ENCODE data around the gene HIVEP2. TPM values are rescaled to one million over a fixed set of nuclear protein-coding genes. Genes with fewer than 3 reads are reported as not detected.

Gene HIVEP2
- total RNA-seq, 1 experiment from 2014 or later = 1.8 TPM

DNA sequence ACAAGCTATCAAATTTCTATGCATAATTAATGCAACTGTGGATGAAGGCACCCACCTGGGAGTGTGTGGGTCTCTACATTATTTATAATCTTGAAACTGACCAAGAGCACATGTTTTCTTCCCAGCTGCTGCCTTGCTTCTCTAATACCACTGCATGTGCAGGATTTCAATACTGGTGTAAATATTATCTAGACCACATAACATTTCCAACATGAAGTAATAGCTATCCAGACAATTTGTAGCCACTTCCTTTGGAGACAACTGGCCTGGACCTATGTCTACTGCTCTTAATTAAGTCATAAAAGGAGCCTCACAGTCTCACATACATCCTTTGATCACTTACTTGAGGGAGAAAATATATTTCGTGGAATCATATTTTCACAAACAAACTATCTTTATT is 180.7 kb downstream of the HIVEP2 start:
- no peak for DNase-seq (ENCODE audit: low spot score)
- in situ Hi-C loops (cut with HindIII; ENCODE audit: low sequenced_read_pairs) = no loop called here

DNA sequence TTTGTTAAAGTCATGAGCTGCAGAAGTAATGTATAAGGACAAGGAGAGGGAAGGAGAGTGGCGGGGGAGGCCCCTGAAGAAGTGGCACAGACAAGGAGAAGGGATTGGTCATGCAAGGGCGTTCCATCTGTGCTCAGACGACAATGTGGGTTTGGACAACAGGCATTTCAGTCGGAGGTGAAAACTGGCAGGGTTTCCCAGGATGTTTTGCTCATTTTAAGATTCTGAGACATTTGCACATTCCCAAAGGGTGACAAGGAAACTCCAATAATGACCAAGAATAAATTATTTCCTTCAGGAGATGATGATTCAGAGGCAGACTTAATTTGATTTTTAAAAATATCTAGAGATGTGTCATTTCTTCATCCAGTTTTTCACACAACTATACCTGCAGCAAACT is 181.8 kb downstream of the HIVEP2 start:
- no peak for DNase-seq (ENCODE audit: low spot score)
- in situ Hi-C loops (cut with HindIII; ENCODE audit: low sequenced_read_pairs) = no loop called here

DNA sequence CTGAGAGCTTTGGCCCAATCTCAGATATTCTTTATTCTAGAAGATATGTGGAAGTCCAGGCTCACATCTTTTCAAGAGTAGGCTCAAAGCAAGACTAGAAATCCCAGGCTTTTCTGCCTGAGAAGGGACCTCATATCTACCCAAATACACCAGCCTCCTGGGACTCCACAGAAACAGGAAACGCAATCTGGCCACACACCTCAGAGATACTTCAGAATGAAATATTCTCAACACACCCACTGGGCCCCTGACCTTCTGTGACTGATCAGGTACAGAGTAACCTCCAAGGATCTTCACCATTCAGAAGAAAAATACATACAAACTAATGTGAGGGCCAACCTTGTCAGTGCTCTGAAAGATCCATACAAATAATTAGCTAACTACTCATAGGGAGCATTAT is 183.2 kb downstream of the HIVEP2 start:
- no peak for DNase-seq (ENCODE audit: low spot score)

DNA sequence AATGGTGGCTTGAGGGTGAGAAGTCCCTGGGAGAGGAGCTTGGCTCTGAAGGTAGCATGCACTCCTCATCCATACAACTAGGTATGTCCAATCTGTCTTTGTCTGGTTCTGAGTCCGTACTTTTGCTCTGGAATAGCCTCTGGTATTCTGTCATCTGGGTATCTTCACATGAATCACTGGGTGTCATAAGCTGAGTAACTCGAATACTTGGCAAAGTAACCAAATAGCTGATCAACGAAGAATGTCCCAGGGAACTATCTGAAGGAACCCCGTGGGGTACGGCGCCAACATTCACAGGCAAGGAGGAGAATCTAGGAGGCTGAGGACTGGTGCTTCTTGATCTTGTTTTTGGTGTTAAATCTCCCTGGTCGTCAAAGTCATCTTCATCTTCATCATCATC is 184.8 kb downstream of the HIVEP2 start:
- no peak for DNase-seq (ENCODE audit: low spot score)
- in situ Hi-C loops (cut with HindIII; ENCODE audit: low sequenced_read_pairs) = no loop called here

More for the DNA sequence above, 183.2 kb downstream of the HIVEP2 start:
- in situ Hi-C loops (cut with HindIII; ENCODE audit: low sequenced_read_pairs) = no loop called here

DNA sequence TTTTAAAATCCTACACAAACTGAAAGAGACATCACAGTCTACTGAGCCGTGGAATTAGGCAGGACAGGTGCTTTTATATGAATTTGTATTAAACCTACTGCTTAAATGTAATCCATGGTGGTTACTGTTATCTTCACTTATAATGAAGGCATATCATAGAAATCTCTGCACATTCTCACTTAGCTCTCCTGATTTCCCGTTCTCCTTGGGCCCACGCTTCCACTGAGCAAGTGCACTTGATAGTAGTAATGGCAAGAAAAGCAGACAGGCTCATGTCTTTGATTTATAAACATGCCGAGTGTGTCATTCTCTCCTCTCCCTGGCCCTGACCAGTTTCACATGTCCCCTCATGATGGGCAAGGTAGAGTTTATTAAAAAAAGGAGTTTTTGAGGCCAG is 186.3 kb downstream of the HIVEP2 start:
- no peak for DNase-seq (ENCODE audit: low spot score)
- in situ Hi-C loops (cut with HindIII; ENCODE audit: low sequenced_read_pairs) = no loop called here

DNA sequence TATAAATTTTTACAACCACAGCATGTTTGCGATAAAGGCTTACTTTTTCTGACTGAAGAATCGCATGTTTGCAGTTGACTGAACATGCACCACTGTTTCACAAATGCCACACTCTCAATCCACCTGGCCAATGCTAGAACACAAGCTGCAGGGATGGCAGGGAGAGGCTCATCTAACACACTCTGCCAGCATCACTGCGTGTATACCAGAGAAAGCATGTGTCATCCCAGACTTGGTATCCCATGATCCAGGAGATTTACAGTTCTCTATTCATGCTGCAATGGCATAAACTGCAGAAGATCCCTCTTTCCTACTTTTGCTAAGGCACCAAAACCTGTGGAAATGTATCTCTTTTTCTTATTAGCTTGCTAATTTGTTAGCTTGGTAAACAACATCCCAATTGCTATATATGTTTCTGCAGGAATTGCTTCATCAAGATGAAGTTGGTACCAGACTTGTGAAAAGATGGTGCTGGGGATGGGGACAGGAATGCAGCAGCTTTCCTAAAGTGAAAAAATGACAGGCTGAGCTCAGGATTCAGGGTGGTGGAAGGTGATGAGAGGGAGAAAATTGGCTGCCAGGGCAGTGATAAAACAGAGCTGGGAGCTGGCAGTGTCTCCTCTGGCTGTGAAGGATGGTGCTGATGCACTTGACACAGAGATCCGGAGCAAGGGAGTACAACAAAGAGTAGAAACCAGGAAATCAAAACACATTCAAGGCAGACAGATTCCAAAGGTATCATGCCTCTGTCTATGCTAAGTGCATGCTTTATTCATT is 186.9 kb downstream of the HIVEP2 start:
- DNase-seq (ENCODE audit: low spot score) = peak; percentile 69
- in situ Hi-C loops (cut with HindIII; ENCODE audit: low sequenced_read_pairs) = no loop called here

DNA sequence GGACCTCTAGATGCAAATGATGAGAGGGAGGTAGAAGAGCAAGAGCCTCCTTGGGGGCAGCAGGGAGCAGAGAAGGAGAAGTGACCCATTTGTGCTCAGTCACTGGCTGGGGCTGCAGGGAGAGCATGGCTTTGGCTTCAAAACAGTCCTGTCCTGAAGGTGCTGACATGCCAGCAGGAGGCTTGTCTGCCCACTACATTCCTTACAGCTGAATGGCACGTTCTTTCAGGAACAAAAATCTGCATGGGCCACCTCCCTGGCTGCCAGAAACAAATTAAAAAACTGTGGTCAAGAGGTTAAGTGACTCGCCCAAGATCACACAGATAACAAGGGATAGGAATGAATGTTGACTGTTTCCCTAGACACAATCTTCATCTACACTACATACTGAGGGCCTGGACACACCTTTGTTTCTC is 188.8 kb downstream of the HIVEP2 start:
- in situ Hi-C loops (cut with HindIII; ENCODE audit: low sequenced_read_pairs) = no loop called here
- no peak for DNase-seq (ENCODE audit: low spot score)

DNA sequence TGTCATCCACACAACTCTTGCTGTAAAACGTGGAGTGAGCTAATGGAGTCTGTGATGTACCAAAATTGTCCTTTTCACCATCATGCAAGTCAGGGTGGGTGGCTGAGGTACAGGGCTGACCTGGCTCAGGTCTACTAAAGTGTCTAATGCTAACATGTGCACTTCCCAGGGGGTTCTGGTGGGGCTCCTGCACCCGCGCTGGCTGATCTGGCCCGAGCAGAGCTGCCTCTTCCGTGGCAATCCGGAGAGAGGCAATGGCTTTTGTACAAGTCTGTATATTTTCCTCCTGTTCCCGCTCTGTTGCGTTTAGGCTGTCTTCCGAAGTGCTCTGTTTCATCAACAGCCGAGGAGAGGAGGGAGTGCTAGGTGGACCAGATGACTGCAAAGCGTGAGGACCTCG is 191.8 kb downstream of the HIVEP2 start:
- DNase-seq (ENCODE audit: low spot score) = no peak
- in situ Hi-C loops (cut with HindIII; ENCODE audit: low sequenced_read_pairs) = no loop called here

DNA sequence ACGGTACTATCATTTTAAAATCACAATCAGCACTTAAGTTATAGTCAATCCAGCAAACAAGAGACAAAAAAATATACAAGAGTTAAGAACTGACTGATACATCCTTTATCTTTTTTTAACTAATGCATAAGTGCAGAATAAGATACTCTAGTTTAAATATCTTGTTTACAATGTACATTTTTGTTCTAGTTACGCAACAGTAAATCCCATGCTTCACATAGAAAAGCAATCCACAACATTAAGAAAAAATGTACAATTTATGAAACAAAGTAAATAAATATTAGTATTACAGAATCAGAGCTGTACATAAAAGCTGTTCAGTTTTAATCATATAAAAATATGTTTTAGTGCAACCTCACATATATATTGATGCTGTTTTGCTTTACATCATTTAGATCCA is 192.6 kb downstream of the HIVEP2 start:
- DNase-seq (ENCODE audit: low spot score) = no peak
- in situ Hi-C loops (cut with HindIII; ENCODE audit: low sequenced_read_pairs) = no loop called here

DNA sequence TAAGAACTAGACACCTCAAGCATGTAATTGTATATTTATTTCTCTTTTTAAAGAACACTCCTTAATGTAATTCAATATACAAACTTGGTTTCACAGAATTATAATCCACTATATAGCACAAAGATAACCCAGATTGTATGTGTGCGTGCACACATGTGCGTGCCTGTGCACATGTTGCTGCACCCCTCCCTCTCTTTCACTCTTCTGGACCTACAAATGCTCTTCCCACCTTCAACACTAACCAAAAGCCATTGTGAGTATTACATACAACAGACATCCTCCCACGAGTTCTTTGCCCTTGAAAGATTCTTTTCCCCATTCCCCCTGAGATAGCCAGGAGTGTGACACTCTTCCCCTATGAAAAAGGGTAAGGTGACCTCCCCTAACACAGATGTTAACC is 193.5 kb downstream of the HIVEP2 start:
- in situ Hi-C loops (cut with HindIII; ENCODE audit: low sequenced_read_pairs) = no loop called here
- DNase-seq (ENCODE audit: low spot score) = no peak

DNA sequence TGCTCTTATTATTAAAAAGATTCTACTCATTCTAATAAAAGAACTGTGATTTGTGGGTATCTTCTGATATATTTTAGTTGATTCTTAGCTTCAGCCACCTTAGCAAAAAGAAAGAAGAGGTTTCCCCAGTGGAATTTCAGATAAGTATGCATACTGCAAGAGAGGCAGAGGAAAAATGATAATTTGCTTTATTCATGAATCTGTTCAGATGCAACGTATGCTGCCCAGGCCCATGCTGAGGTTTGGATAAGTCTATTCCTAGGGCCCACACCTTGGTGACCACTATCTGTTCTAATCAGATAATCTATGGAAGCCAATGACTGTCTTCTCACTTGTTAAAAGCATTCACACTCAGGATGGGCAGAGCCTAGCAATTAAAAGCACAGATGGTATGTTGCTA is 194.0 kb downstream of the HIVEP2 start:
- in situ Hi-C loops (cut with HindIII; ENCODE audit: low sequenced_read_pairs) = no loop called here
- DNase-seq (ENCODE audit: low spot score) = no peak

DNA sequence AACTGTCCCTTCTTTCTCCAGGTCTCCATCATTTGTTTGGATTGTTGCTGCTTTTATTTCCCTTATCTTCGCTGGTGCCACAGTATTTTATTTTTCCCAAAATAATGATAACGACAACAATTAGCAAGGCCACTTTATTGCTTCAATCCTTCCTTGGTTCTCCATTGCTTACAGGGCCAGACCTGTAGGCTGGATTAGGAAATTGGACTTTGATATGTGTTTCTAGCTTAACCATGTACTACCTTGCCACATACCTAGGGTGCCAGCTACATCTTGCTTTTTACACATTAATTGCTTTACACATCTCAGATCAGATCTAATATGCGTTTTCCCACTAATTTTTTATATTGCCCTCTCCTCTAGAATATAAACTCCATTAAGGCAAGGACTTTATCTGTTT is 195.4 kb downstream of the HIVEP2 start:
- in situ Hi-C loops (cut with HindIII; ENCODE audit: low sequenced_read_pairs) = no loop called here
- DNase-seq (ENCODE audit: low spot score) = no peak

DNA sequence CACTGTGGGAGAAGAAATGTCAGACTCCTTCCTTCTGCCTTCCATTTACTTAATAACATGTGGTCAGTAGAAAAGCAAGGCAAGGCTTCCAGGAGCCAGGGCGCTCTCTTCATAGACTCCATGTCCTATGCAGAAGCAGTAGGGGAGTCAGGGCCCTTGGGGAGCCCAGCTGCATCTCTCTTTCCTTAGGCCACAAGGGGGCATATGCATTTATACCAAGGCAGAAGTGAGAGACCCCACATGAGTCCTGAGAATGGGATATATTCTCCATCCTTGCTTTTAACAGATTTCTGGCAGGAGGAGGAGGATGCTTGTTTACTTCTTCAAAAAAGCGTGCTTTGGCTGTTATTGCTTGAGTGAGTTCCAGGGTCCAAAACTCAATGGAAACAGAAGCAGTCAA is 198.5 kb downstream of the HIVEP2 start:
- DNase-seq (ENCODE audit: low spot score) = no peak
- in situ Hi-C loops (cut with HindIII; ENCODE audit: low sequenced_read_pairs) = no loop called here

DNA sequence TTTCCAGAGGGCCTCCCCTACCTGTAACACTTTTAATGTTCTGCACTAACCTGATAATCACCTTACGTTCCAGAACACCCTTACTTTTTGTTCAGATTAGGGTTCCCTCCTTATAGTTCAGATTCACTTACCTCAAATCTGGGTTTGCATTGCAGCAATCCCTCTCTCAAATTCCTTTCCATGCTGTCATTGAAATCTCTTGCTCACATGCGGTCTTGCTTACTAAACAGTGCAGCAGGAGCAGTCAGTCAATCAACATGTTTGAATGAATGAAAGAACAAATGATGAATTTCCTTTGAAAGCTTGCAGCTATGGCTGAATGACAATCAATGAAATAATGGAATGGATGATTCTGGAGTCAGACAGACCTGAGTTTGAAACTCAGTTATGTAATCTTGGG is 200.1 kb downstream of the HIVEP2 start:
- in situ Hi-C loops (cut with HindIII; ENCODE audit: low sequenced_read_pairs) = no loop called here
- no peak for DNase-seq (ENCODE audit: low spot score)

DNA sequence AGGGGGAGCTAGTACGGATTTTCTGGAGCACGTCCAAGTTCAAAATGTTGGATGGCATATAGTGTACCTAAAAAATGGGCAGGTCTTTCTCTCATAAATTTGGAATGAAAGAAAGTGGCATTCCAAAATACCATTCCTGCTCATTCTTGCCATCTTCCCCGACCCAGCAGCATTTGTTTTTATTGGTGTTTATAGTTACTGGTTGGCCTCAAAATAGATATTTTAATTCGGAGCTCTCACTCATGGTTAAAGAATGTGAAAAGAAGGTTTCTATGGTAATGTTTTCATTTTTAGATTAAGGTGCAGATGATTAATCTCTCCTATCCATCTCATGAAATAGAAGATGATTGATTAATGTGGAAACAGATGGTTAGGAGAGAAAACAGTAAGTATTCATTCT is 204.5 kb downstream of the HIVEP2 start:
- in situ Hi-C loops (cut with HindIII; ENCODE audit: low sequenced_read_pairs) = no loop called here

DNA sequence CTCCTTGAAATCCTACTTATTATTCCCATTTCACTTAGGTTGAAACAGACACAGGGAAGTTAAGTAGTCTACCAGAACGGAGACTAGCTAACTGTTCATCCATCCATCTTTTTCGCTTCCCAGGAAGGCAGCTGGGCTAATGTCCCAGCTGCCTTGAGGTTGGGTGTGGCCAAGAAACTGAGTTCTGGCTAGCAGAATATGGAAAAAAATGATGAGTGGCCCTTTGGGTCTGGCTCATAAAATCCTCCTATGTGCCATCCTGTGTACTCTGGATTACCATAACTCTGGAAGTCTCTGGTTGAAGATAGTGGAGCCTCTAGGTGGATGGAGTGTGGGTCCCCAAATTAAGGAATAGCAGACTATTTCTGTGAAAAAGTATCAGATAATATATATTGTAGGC is 206.2 kb downstream of the HIVEP2 start:
- no peak for DNase-seq (ENCODE audit: low spot score)
- in situ Hi-C loops (cut with HindIII; ENCODE audit: low sequenced_read_pairs) = no loop called here

More for the DNA sequence above, 204.5 kb downstream of the HIVEP2 start:
- no peak for DNase-seq (ENCODE audit: low spot score)

DNA sequence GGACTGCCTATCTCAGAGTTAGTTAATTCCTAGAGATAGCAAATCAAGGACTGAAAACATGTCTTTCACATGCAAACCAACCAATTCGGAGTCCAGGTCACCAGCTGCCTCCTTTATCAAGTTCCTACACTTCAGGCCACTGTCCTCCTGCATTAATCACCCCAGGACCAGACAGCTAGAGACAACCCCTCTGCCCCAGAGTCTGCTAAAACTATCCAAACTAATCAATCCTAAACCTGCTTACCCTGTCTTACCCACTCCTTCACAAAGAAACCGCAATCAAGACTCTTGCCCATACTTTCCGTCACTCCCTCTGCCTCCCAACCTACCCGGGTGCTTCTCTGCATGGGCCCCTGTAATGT is 207.0 kb downstream of the HIVEP2 start:
- no peak for DNase-seq (ENCODE audit: low spot score)
- in situ Hi-C loops (cut with HindIII; ENCODE audit: low sequenced_read_pairs) = no loop called here

DNA sequence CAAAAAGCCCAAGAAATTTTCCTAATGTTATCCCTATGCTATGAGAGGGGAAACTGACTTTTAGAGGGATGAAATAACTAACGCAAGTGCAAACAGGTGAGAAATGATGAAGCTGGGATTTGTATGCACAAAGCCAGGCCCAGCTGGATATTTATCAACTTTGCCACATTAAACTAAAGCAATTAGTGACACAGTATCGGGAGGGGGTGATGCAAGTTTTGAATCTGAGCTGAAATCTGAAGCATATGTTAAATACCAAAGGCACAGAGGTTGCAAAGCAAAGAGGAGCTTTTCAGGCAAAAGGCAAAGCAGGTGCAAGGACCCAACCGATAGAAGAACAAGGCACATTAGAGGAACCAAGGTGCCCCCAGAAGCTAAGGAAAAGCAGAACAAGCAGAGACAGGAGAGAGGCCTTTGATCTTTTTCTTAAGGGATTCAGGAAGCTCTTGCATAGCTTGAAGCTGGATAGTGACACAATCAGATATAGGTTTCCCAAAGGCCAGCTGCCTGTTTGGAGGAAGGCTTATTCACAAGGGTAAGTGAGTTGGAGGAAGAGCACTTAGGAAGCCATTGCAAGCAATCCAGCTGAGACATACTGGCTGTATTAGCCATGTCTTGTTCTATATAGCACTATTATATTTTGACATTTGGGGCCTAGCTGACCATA is 207.5 kb downstream of the HIVEP2 start:
- in situ Hi-C loops (cut with HindIII; ENCODE audit: low sequenced_read_pairs) = no loop called here
- no peak for DNase-seq (ENCODE audit: low spot score)

DNA sequence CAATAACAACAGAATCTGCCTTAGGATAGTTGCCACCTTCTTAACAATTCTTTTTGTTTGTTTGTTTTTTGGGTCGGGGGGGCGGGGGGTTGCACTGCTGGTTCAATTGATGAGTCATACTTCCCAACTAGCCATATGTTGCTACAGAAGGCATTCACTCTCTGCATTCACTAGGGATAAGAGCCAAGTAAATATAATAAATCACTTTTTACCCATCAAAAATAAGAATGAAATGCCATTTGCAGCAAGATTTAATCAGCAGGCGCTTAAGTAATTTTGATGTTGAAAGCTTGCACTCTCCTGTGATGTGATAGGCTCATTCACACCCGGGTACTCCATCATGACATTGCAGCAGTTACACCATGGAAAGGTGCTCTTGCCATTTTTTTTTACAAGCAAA is 209.8 kb downstream of the HIVEP2 start:
- no peak for DNase-seq (ENCODE audit: low spot score)
- in situ Hi-C loops (cut with HindIII; ENCODE audit: low sequenced_read_pairs) = no loop called here

DNA sequence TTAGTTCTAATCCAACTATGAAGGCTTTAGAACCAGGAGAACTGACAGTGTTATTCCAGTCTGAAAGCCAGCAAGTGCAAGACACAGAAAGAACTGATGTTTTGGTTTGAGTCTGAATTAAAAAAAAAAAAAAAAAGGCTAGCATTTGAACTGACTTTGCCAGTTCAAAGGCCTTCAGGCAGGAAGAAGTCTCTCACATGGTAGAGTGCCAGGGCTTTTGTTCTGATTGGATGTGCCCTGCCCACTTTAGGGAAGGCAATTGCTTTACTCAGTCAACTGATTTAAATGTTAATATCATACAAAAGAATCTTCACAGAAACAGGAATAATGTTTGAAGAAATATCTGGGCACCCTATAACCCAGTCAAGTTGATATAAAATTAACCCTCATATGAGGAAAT is 212.2 kb downstream of the HIVEP2 start:
- in situ Hi-C loops (cut with HindIII; ENCODE audit: low sequenced_read_pairs) = no loop called here

DNA sequence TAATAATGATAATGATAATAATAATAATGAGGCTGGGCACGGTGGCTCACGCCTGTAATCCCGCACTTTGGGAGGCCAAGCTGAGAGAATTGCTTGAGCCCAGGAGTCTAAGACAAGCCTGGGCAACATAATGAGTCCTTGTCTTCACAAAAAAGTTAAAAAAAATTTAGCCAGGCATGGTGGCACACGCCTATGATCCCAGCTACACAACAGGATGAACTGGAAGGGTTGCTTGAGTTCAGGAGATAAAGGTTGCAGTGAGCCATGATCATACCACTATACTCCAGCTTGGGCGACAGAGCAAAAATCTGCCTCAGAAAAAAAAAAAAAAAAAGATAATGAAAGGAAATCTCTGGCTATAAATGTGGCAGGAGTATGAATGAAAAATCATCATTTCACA is 213.4 kb downstream of the HIVEP2 start:
- DNase-seq (ENCODE audit: low spot score) = no peak
- in situ Hi-C loops (cut with HindIII; ENCODE audit: low sequenced_read_pairs) = no loop called here

More for the DNA sequence above, 212.2 kb downstream of the HIVEP2 start:
- no peak for DNase-seq (ENCODE audit: low spot score)
